Urinary bladder (tissue), 4 donors: ENCODE data around the gene KRT13. TPM values are rescaled to one million over a fixed set of nuclear protein-coding genes. Genes with fewer than 3 reads are reported as not detected.

Source experiments
- DNase-seq: peaks from one replicate; pipeline ENCODE4 v3.0.0-alpha.2; 2015; ENCODE audit errors: extremely low spot score
- H3K27ac ChIP-seq: one replicate; pipeline ENCODE4 v1.5.1; 2013; ENCODE audit warnings: low read depth, mild to moderate bottlenecking, moderate library complexity
- H3K36me3 ChIP-seq: one replicate; pipeline ENCODE4 v1.6.1; 2013; ENCODE audit warnings: mild to moderate bottlenecking, moderate library complexity; ENCODE audit not compliant: insufficient read depth
- H3K4me1 ChIP-seq: one replicate; pipeline ENCODE4 v1.6.1; 2013; ENCODE audit warnings: mild to moderate bottlenecking, moderate library complexity; ENCODE audit not compliant: insufficient read depth
- H3K4me3 ChIP-seq: one replicate; pipeline ENCODE4 v1.5.1; 2013; ENCODE audit warnings: low read depth, low read length
- WGBS: extraction: QIAGEN DNeasy Blood & Tissue Kit; methylation state at CpG from one replicate; pipeline ENCODE4 v1.1.7; 2013; 5-methylcytosine and 5-hydroxymethylcytosine counted together
- polyA plus RNA-seq: library from polyadenylated mRNA; stranded (reverse); fragments of 200-250 nt; gene quantifications from one replicate; pipeline ENCODE4 v1.2.3, GENCODE V29; 2013
- total RNA-seq: library from RNA; depleted of rRNA; stranded (reverse); fragments of >200 nt; gene quantifications from one replicate; pipeline ENCODE4 v1.2.3, GENCODE V29; 2014
- donor health status: healthy with polysubstance abuse.
- donor health status: healthy.

KRT13 gene
- total and polyA plus RNA-seq, 2 donors, result 356 to 401 TPM

GRCh38 chr17:41468346-41468745, 37.1 kb downstream of the KRT13 start:
- Histone ChIP-seq H3K4me3 (no peak overlapping the region), H3K27ac (no peak overlapping the region)

GRCh38 chr17:41467561-41467960, 37.9 kb downstream of the KRT13 start:
- no peak overlapping the region for H3K4me3 ChIP-seq
- 75% methylated on average over 4 of the region's 4 CpGs for WGBS
- no peaks in the 10 kb centered on the region for H3K36me3 ChIP-seq
- no peak overlapping the region for H3K27ac ChIP-seq
- H3K4me1 ChIP-seq, result no peaks in the 10 kb centered on the region
- no peak for DNase-seq

More at GRCh38 chr17:41468346-41468745, 37.1 kb downstream of the KRT13 start:
- no peak for DNase-seq
- H3K4me1 ChIP-seq, result no peaks in the 10 kb centered on the region
- no peaks in the 10 kb centered on the region for H3K36me3 ChIP-seq

GRCh38 chr17:41466988-41467387, 38.4 kb downstream of the KRT13 start, which contains the start of gene KRT32:
Gene KRT32, minus strand, starts transcription at chr17:41467386. Its CDS starts 61 bp downstream, at chr17:41467325.
- Histone ChIP-seq H3K36me3 (no peaks in the 10 kb centered on the region), H3K27ac (no peak within 1 kb of the TSS), H3K4me3 (no peak within 1 kb of the TSS), H3K4me1 (no peaks in the 10 kb centered on the region)
- no peak for DNase-seq
- WGBS, result 94% methylated on average over 14 of the region's 14 CpGs

- no peak for DNase-seq
- WGBS, result 22% methylated on average over 6 of the region's 6 CpGs
Measured at GRCh38 chr17:41464682-41465081, 40.7 kb downstream of the KRT13 start.

GRCh38 chr17:41464173-41464572, 41.2 kb downstream of the KRT13 start:
- H3K27ac ChIP-seq, result no peak overlapping the region
- 87% methylated on average over 11 of the region's 11 CpGs for WGBS

More at GRCh38 chr17:41464682-41465081, 40.7 kb downstream of the KRT13 start:
- Histone ChIP-seq H3K4me1 (no peaks in the 10 kb centered on the region), H3K4me3 (no peak overlapping the region), H3K36me3 (no peaks in the 10 kb centered on the region), H3K27ac (no peak overlapping the region)

GRCh38 chr17:41463746-41464145, 41.7 kb downstream of the KRT13 start:
- Histone ChIP-seq H3K27ac (no peak overlapping the region), H3K4me3 (no peak overlapping the region), H3K4me1 (no peaks in the 10 kb centered on the region), H3K36me3 (no peaks in the 10 kb centered on the region)
- DNase-seq, result no peak
- WGBS, result 92% methylated on average over 8 of the region's 8 CpGs

More at GRCh38 chr17:41464173-41464572, 41.2 kb downstream of the KRT13 start:
- no peak overlapping the region for H3K4me3 ChIP-seq
- H3K36me3 ChIP-seq, result no peaks in the 10 kb centered on the region
- H3K4me1 ChIP-seq, result no peaks in the 10 kb centered on the region
- DNase-seq, result no peak

- Histone ChIP-seq H3K36me3 (no peaks in the 10 kb centered on the region), H3K4me1 (no peaks in the 10 kb centered on the region), H3K27ac (no peak overlapping the region), H3K4me3 (no peak overlapping the region)
- WGBS, result 83% methylated on average over 15 of the region's 15 CpGs
- no peak for DNase-seq
Measured at GRCh38 chr17:41462705-41463104, 42.7 kb downstream of the KRT13 start.

GRCh38 chr17:41457676-41458075, 47.7 kb downstream of the KRT13 start:
- Histone ChIP-seq H3K4me1 (no peaks in the 10 kb centered on the region), H3K27ac (no peak overlapping the region), H3K36me3 (no peaks in the 10 kb centered on the region), H3K4me3 (no peak overlapping the region)
- DNase-seq, result no peak
- 73% methylated on average over 4 of the region's 4 CpGs for WGBS

GRCh38 chr17:41456204-41456603, 49.2 kb downstream of the KRT13 start:
- Histone ChIP-seq H3K27ac (no peak overlapping the region), H3K36me3 (no peaks in the 10 kb centered on the region), H3K4me3 (no peak overlapping the region), H3K4me1 (no peaks in the 10 kb centered on the region)
- DNase-seq, result no peak
- 90% methylated on average over 3 of the region's 3 CpGs for WGBS

- Histone ChIP-seq H3K4me3 (no peak overlapping the region), H3K27ac (no peak overlapping the region), H3K36me3 (no peaks in the 10 kb centered on the region), H3K4me1 (no peaks in the 10 kb centered on the region)
- no peak for DNase-seq
- WGBS, result 80% methylated on average over 1 of the region's 1 CpG
Measured at GRCh38 chr17:41455236-41455635, 50.2 kb downstream of the KRT13 start.

- DNase-seq, result no peak
- Histone ChIP-seq H3K4me3 (no peak overlapping the region), H3K36me3 (no peaks in the 10 kb centered on the region), H3K4me1 (no peaks in the 10 kb centered on the region), H3K27ac (no peak overlapping the region)
- 93% methylated on average over 3 of the region's 3 CpGs for WGBS
Measured at GRCh38 chr17:41453066-41453465, 52.3 kb downstream of the KRT13 start.

GRCh38 chr17:41452281-41452680, 53.1 kb downstream of the KRT13 start:
- Histone ChIP-seq H3K4me1 (no peaks in the 10 kb centered on the region), H3K36me3 (no peaks in the 10 kb centered on the region), H3K27ac (no peak overlapping the region), H3K4me3 (no peak overlapping the region)
- WGBS, result 68% methylated on average over 4 of the region's 4 CpGs
- no peak for DNase-seq

- WGBS, result 36% methylated on average over 2 of the region's 2 CpGs
- no peaks in the 10 kb centered on the region for H3K4me1 ChIP-seq
- H3K36me3 ChIP-seq, result no peaks in the 10 kb centered on the region
- H3K27ac ChIP-seq, result no peak overlapping the region
- DNase-seq, result no peak
- no peak overlapping the region for H3K4me3 ChIP-seq
Measured at GRCh38 chr17:41451154-41451728, 54.2 kb downstream of the KRT13 start.
